Measurements from ENCODE around the gene SETD1A.

DNA sequence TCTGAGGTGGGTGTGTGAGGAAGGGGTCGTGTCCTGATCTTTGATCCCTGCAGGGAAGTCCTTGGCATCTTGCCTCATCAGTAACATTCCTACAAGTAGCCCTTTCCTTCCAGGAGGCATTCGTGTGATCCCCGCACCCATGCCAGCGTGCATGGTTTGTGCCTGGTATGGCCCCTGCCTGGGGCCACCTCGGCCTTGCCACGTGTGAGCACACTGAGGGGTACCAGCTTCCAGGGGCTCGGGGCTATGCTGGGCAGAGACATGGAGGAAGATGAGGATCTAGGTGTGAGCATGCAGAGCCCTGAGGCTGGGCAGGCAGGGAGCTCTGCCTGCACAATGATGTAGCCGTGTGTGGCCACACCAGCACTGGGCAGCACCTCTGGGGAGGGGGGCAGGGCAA lies 33.5 kb downstream of the SETD1A start:
- TF ChIP-seq EP300 (IDR thresholded peaks at IDR 0.05; ENCODE audit: low read length) (no peak), TAF1 (IDR thresholded peaks at IDR 0.05; ENCODE audit: control insufficient read depth, extremely low read depth, insufficient read depth, low read length, severe bottlenecking) (no peak), NR2F6 (CRISPR knock-in tag; IDR thresholded peaks at IDR 0.05) (no peak)
- TF ChIP-seq, protein P1, sequence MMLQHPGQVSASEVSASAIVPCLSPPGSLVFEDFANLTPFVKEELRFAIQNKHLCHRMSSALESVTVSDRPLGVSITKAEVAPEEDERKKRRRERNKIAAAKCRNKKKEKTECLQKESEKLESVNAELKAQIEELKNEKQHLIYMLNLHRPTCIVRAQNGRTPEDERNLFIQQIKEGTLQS (IDR thresholded peaks at IDR 0.05) = no peak
- TF ChIP-seq, protein P1 (CRISPR knock-in tag; conservative IDR thresholded peaks at IDR 0.05) = no peak
- TF ChIP-seq, protein P2, sequence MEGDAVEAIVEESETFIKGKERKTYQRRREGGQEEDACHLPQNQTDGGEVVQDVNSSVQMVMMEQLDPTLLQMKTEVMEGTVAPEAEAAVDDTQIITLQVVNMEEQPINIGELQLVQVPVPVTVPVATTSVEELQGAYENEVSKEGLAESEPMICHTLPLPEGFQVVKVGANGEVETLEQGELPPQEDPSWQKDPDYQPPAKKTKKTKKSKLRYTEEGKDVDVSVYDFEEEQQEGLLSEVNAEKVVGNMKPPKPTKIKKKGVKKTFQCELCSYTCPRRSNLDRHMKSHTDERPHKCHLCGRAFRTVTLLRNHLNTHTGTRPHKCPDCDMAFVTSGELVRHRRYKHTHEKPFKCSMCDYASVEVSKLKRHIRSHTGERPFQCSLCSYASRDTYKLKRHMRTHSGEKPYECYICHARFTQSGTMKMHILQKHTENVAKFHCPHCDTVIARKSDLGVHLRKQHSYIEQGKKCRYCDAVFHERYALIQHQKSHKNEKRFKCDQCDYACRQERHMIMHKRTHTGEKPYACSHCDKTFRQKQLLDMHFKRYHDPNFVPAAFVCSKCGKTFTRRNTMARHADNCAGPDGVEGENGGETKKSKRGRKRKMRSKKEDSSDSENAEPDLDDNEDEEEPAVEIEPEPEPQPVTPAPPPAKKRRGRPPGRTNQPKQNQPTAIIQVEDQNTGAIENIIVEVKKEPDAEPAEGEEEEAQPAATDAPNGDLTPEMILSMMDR (IDR thresholded peaks at IDR 0.05 in 2 of 3, conservative IDR thresholded peaks at IDR 0.05 in 1 of 3; ENCODE audit: insufficient read depth in 2 of 3, low read depth in 1 of 3, low read length in 3 of 3) = no peak
